Smooth muscle cell (in vitro differentiated cells): ENCODE data around the gene AGER. TPM values are rescaled to one million over a fixed set of nuclear protein-coding genes. Genes with fewer than 3 reads are reported as not detected.
A peak's percentile ranks its signal among the peaks of the same experiment; 100 is the strongest.

Source experiments
- DNase-seq: peaks from one replicate; lab custom pipeline; 2025; ENCODE audit not compliant: unreplicated experiment; lab: John Stamatoyannopoulos, UW
- H2AFZ ChIP-seq: fragments of 200-600 bp; sonication (generic); 2 replicates; pipeline ENCODE4 v1.6.0; 2016; ENCODE audit warnings: antibody characterized with exemption, low read depth, mild to moderate bottlenecking
- H3F3A ChIP-seq: fragments of 200-600 bp; sonication (generic); 2 replicates; pipeline ENCODE4 v1.6.0; 2017; ENCODE audit warnings: antibody characterized with exemption, low read depth
- H3K27ac ChIP-seq: fragments of 200-600 bp; sonication (generic); 2 replicates; pipeline ENCODE4 v1.5.1; 2016; ENCODE audit warnings: low read depth, mild to moderate bottlenecking
- H3K27me3 ChIP-seq: fragments of 200-600 bp; sonication (generic); 2 replicates; pipeline ENCODE4 v1.6.1; 2016; ENCODE audit warnings: low read depth, mild to moderate bottlenecking
- H3K36me3 ChIP-seq: fragments of 200-600 bp; sonication (generic); 2 replicates; pipeline ENCODE4 v1.5.1; 2016; ENCODE audit warnings: low read depth
- H3K4me1 ChIP-seq: fragments of 200-600 bp; sonication (generic); 2 replicates; pipeline ENCODE4 v1.5.1; 2016; ENCODE audit warnings: low read depth
- H3K4me2 ChIP-seq: fragments of 200-600 bp; sonication (generic); 2 replicates; pipeline ENCODE4 v1.6.0; 2016; ENCODE audit warnings: mild to moderate bottlenecking
- H3K4me3 ChIP-seq: fragments of 200-600 bp; sonication (generic); 2 replicates; pipeline ENCODE4 v1.5.1; 2016; ENCODE audit warnings: mild to moderate bottlenecking
- H3K79me2 ChIP-seq: fragments of 200-600 bp; sonication (generic); 2 replicates; pipeline ENCODE4 v1.6.0; 2016; ENCODE audit warnings: low read depth, mild to moderate bottlenecking
- H3K9ac ChIP-seq: fragments of 200-600 bp; sonication (generic); 2 replicates; pipeline ENCODE4 v1.6.0; 2016; ENCODE audit warnings: low read depth
- H3K9me3 ChIP-seq: fragments of 200-600 bp; sonication (generic); replicated peaks from 2 replicates; pipeline ENCODE4 v1.5.1; 2016; ENCODE audit warnings: low read depth
- H4K20me1 ChIP-seq: fragments of 200-600 bp; sonication (generic); 2 replicates; pipeline ENCODE4 v1.6.0; 2016; ENCODE audit warnings: low read depth
- WGBS: methylation state at CpG from one replicate; pipeline ENCODE4 v1.1.7; 2016; ENCODE audit warnings: low lambda C conversion rate; 5-methylcytosine and 5-hydroxymethylcytosine counted together
- polyA plus RNA-seq: library from polyadenylated mRNA; unstranded; fragments of >200 nt; fragmentation: Nextera tagmentation; extraction: Ambion mirVana; gene quantifications from 2 replicates; pipeline ENCODE4 v1.2.1, GENCODE V29; 2016
- total RNA-seq: library from RNA; depleted of rRNA; stranded (reverse); fragments of >200 nt; gene quantifications from 2 replicates; pipeline ENCODE4 v1.2.3, GENCODE V29; 2014
- TF ChIP-seq, protein P1 (sequence below): fragments of 200-600 bp; sonication (generic); IDR thresholded peaks from 2 replicates; pipeline ENCODE4 v1.5.1; 2017; ENCODE audit warnings: borderline replicate concordance, mild to moderate bottlenecking, antibody characterized with exemption; ENCODE audit not compliant: insufficient read depth, poor library complexity, severe bottlenecking

The AGER gene
- total and polyA plus RNA-seq, 2 experiments from 2014 or later: 2.5 to 2.6 TPM

DNA sequence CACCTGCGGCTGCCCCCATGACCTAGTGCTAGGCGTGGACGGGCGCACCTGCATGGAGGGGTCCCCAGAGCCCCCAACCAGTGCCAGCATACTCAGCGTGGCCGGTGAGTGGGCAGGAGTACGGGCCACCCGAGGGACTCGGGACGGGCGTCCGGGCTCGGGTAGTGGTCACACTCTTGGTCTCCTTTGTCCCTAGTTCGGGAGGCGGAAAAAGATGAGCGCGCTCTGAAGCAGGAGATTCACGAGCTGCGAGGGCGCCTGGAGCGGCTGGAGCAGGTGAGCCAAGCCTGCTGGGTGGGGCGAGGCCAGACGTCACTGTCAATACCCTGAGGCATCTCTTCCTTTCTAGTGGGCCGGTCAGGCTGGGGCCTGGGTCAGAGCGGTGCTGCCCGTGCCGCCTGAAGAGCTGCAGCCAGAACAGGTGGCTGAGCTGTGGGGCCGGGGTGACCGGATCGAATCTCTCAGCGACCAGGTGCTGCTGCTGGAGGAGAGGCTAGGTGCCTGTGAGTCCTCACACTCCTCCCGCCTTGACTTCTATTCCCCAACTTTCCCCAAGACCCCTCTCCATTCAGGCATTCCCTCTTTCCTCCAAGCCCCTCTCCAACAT is 16.8 kb downstream of the AGER start:
- DNase-seq: no peak
- no peaks in the 10 kb centered on the region for H3K27me3 ChIP-seq
- no peak overlapping the region for H3K4me3 ChIP-seq
- no peak overlapping the region for H3K4me2 ChIP-seq
- H3K9ac ChIP-seq: no peak overlapping the region
- TF ChIP-seq, protein P1, sequence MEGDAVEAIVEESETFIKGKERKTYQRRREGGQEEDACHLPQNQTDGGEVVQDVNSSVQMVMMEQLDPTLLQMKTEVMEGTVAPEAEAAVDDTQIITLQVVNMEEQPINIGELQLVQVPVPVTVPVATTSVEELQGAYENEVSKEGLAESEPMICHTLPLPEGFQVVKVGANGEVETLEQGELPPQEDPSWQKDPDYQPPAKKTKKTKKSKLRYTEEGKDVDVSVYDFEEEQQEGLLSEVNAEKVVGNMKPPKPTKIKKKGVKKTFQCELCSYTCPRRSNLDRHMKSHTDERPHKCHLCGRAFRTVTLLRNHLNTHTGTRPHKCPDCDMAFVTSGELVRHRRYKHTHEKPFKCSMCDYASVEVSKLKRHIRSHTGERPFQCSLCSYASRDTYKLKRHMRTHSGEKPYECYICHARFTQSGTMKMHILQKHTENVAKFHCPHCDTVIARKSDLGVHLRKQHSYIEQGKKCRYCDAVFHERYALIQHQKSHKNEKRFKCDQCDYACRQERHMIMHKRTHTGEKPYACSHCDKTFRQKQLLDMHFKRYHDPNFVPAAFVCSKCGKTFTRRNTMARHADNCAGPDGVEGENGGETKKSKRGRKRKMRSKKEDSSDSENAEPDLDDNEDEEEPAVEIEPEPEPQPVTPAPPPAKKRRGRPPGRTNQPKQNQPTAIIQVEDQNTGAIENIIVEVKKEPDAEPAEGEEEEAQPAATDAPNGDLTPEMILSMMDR: no peak
- H3K79me2 ChIP-seq: peaks cover 6% of the 10 kb centered on the region
- 87% methylated on average over 29 of the region's 32 CpGs for WGBS
- no peak overlapping the region for H2AFZ ChIP-seq
- H3K27ac ChIP-seq: peak overlapping the region; percentile 12
- H3K9me3 ChIP-seq: no peaks in the 10 kb centered on the region
- no peaks in the 10 kb centered on the region for H4K20me1 ChIP-seq
- peaks cover 8% of the 10 kb centered on the region for H3F3A ChIP-seq
- no peaks in the 10 kb centered on the region for H3K4me1 ChIP-seq
- H3K36me3 ChIP-seq: no peaks in the 10 kb centered on the region

DNA sequence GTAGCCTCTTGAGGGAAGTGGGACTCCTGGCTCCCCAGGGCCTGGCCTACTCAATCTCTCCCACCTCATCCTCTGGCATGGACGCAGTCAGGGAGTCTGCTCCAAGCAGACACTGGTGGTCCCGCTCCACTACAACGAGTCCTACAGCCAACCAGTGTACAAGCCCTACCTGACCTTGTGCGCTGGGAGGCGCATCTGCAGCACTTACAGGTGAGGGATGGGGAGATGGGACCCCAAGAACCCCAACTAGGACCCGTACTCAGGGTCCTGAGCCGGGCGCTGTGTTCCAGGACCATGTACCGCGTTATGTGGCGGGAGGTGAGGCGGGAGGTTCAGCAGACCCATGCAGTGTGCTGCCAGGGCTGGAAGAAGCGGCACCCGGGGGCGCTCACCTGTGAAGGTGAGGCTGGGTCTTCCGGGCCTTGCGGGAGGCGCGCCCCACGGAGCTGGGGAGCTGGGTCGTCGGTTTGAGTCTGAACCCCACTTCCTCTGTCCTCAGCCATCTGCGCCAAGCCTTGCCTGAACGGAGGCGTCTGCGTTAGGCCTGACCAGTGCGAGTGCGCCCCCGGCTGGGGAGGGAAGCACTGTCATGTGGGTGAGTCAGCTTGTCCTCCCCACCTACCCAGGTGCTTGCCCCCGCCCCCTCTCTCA is 17.5 kb downstream of the AGER start:
- Histone ChIP-seq H3K4me1 (no peaks in the 10 kb centered on the region), H3F3A (peaks cover 8% of the 10 kb centered on the region), H3K4me2 (no peak overlapping the region), H3K27ac (no peak overlapping the region), H3K27me3 (no peaks in the 10 kb centered on the region), H3K9ac (no peak overlapping the region), H4K20me1 (no peaks in the 10 kb centered on the region), H2AFZ (no peak overlapping the region), H3K4me3 (no peak overlapping the region), H3K9me3 (no peaks in the 10 kb centered on the region), H3K79me2 (no peaks in the 10 kb centered on the region), H3K36me3 (no peaks in the 10 kb centered on the region)
- WGBS: 89% methylated on average over 30 of the region's 30 CpGs
- TF ChIP-seq, protein P1: no peak
- no peak for DNase-seq

DNA sequence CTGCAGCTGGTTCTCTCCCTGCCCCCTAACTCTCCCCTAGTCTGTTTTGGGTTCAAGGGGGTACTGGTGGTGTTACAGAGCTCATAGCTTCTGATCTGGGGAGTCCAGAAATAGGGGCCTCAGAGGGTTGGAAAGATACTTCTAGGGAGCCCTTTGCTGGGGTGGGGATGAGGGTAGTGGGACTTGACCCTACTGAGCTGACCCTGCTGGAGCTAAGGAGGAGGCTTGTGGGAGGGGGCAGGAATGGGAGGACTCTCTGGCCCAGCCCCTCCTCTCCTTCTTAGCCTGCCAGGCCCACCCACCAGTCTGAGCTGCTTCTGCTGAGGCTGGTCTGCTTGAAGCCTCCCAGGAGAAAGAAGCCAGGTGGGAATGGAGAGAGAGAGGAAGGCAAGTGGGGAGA is 19.8 kb downstream of the AGER start, which contains the start of gene EGFL8:
TSS of gene EGFL8 (plus strand) at position 301 of the 400 bp plus-strand sequence. CDS start 1,571 bp downstream, outside the sequence.
- TF ChIP-seq, protein P1: no peak
- Histone ChIP-seq H3K9me3 (no peaks in the 10 kb centered on the region), H3K36me3 (no peaks in the 10 kb centered on the region), H3K4me1 (no peaks in the 10 kb centered on the region), H4K20me1 (no peaks in the 10 kb centered on the region), H3K4me2 (no peak within 1 kb of the TSS), H3K79me2 (no peaks in the 10 kb centered on the region), H2AFZ (no peak within 1 kb of the TSS), H3K27me3 (no peaks in the 10 kb centered on the region), H3K4me3 (no peak within 1 kb of the TSS), H3F3A (peaks cover 8% of the 10 kb centered on the region), H3K27ac (no peak within 1 kb of the TSS), H3K9ac (no peak within 1 kb of the TSS)
- DNase-seq: no peak
